SK-N-SH treated with all-trans-retinoic acid at 6 μM for 48 hours (cell line): ENCODE measurements around the gene KDM4C.
A peak's percentile ranks its signal among the peaks of the same experiment; 100 is the strongest.

ENCODE experiments used
- ATAC-seq: fragments of 200-7000 bp; cut with Tn5 transposase; 3 replicates; pipeline ENCODE4 v1.9.1; 2020; ENCODE audit warnings: mild to moderate bottlenecking, moderate library complexity
- BACH2 ChIP-seq: fragments of 250-450 bp; sonication (Bioruptor Pico); IDR thresholded peaks from 2 replicates; pipeline ENCODE4 v1.9.0; 2021; ENCODE audit warnings: mild to moderate bottlenecking, borderline replicate concordance
- CREB5 ChIP-seq: fragments of 250-450 bp; sonication (Bioruptor Pico); IDR thresholded peaks from 2 replicates; pipeline ENCODE4 v1.5.1; 2020; ENCODE audit warnings: low read depth, mild to moderate bottlenecking, moderate library complexity
- CSRNP3 ChIP-seq: fragments of 250-450 bp; sonication (Bioruptor Pico); IDR thresholded peaks from 2 replicates; pipeline ENCODE4 v1.5.1; 2021; ENCODE audit warnings: mild to moderate bottlenecking, moderate library complexity
- ESRRG ChIP-seq: fragments of 250-450 bp; sonication (Bioruptor Pico); IDR thresholded peaks from 2 replicates; pipeline ENCODE4 v1.6.1; 2021; ENCODE audit warnings: mild to moderate bottlenecking
- GLIS3 ChIP-seq: fragments of 250-450 bp; sonication (Bioruptor Pico); IDR thresholded peaks from 2 replicates; pipeline ENCODE4 v1.5.0; 2020; ENCODE audit warnings: mild to moderate bottlenecking, moderate library complexity
- ISL1 ChIP-seq: fragments of 250-450 bp; sonication (Bioruptor Pico); IDR thresholded peaks from 2 replicates; pipeline ENCODE4 v2.1.2; 2022; ENCODE audit warnings: mild to moderate bottlenecking, moderate library complexity
- OSR1 ChIP-seq: fragments of 250-450 bp; sonication (Bioruptor Pico); IDR thresholded peaks from 2 replicates; pipeline ENCODE4 v1.8.0; 2022; ENCODE audit warnings: moderate library complexity, mild to moderate bottlenecking, inconsistent platforms
- PATZ1 ChIP-seq: fragments of 250-450 bp; sonication (Bioruptor Pico); IDR thresholded peaks from 2 replicates; pipeline ENCODE4 v1.8.0; 2020; ENCODE audit warnings: mild to moderate bottlenecking, moderate library complexity, borderline replicate concordance
- POU6F1 ChIP-seq: fragments of 250-450 bp; sonication (Bioruptor Pico); IDR thresholded peaks from 2 replicates; pipeline ENCODE4 v1.8.0; 2021; ENCODE audit warnings: low read depth, mild to moderate bottlenecking, moderate library complexity, borderline replicate concordance
- RARB ChIP-seq: fragments of 250-450 bp; sonication (Bioruptor Pico); IDR thresholded peaks from 2 replicates; pipeline ENCODE4 v1.8.0; 2021; ENCODE audit warnings: mild to moderate bottlenecking, moderate library complexity
- SNAI2 ChIP-seq: fragments of 250-450 bp; sonication (Bioruptor Pico); IDR thresholded peaks from 2 replicates; pipeline ENCODE4 v1.5.0; 2020; ENCODE audit warnings: mild to moderate bottlenecking, moderate library complexity
- TCF4 ChIP-seq: fragments of 250-450 bp; sonication (Bioruptor Pico); IDR thresholded peaks from 2 replicates; pipeline ENCODE4 v1.8.0; 2021; ENCODE audit warnings: mild to moderate bottlenecking, moderate library complexity, borderline replicate concordance
- TOX ChIP-seq: fragments of 250-450 bp; sonication (Bioruptor Pico); IDR thresholded peaks from 2 replicates; pipeline ENCODE4 v1.8.0; 2021; ENCODE audit warnings: mild to moderate bottlenecking, moderate library complexity, borderline replicate concordance
- TSHZ2 ChIP-seq: fragments of 250-450 bp; sonication (Bioruptor Pico); IDR thresholded peaks from 2 replicates; pipeline ENCODE4 v1.5.0; 2020; ENCODE audit warnings: mild to moderate bottlenecking, moderate library complexity
- ZC3H10 ChIP-seq: fragments of 250-450 bp; sonication (Bioruptor Pico); IDR thresholded peaks from 2 replicates; pipeline ENCODE4 v1.5.1; 2021; ENCODE audit warnings: mild to moderate bottlenecking, moderate library complexity
- ZFP3 ChIP-seq: fragments of 250-450 bp; sonication (Bioruptor Pico); IDR thresholded peaks from 2 replicates; pipeline ENCODE4 v1.5.0; 2020; ENCODE audit warnings: mild to moderate bottlenecking, moderate library complexity
- ZFP30 ChIP-seq: fragments of 450-650 bp; formaldehyde crosslinking; IDR thresholded peaks from 2 replicates; pipeline ENCODE4 v1.5.0; 2022; ENCODE audit warnings: mild to moderate bottlenecking, moderate library complexity
- ZNF565 ChIP-seq: fragments of 450-650 bp; formaldehyde crosslinking; conservative IDR thresholded peaks from 2 replicates; pipeline ENCODE4 v1.5.0; 2020; ENCODE audit warnings: low read depth, mild to moderate bottlenecking, moderate library complexity
- ZNF70 ChIP-seq: fragments of 450-650 bp; formaldehyde crosslinking; IDR thresholded peaks from 2 replicates; pipeline ENCODE4 v1.5.0; 2020; ENCODE audit warnings: mild to moderate bottlenecking, moderate library complexity

Gene KDM4C

GRCh38 chr9:6838158-6838557, 80.4 kb downstream of the KDM4C start:
- TF ChIP-seq ISL1 (peak; percentile 62; the same call in 1 of the 2 replicates), GLIS3 (no peak), ESRRG (CRISPR knock-in tag) (no peak), BACH2 (CRISPR knock-in tag) (no peak), TSHZ2 (CRISPR knock-in tag) (no peak), CSRNP3 (CRISPR knock-in tag) (no peak), ZC3H10 (CRISPR knock-in tag) (no peak), CREB5 (no peak)
- ATAC-seq, result no peak

GRCh38 chr9:6842584-6842947, 84.8 kb downstream of the KDM4C start:
- peak; percentile 40 for ATAC-seq
- TF ChIP-seq PATZ1 (CRISPR knock-in tag) (no peak), CREB5 (no peak), GLIS3 (no peak), ZFP30 (CRISPR knock-in tag) (no peak), OSR1 (CRISPR knock-in tag) (no peak), ZC3H10 (CRISPR knock-in tag) (no peak), ESRRG (CRISPR knock-in tag) (no peak), ZNF565 (no peak), RARB (CRISPR knock-in tag) (no peak), SNAI2 (no peak), POU6F1 (no peak)

GRCh38 chr9:6843742-6844141, 86.0 kb downstream of the KDM4C start:
- TF ChIP-seq ZFP3 (CRISPR knock-in tag), result no peak
- TF ChIP-seq POU6F1, result no peak
- no peak for TF ChIP-seq SNAI2
- no peak for TF ChIP-seq ZNF70 (CRISPR knock-in tag)
- TF ChIP-seq CSRNP3 (CRISPR knock-in tag), result no peak
- TF ChIP-seq ZC3H10 (CRISPR knock-in tag), result no peak
- no peak for TF ChIP-seq GLIS3
- TF ChIP-seq ZFP30 (CRISPR knock-in tag), result no peak
- TF ChIP-seq OSR1 (CRISPR knock-in tag), result no peak
- no peak for TF ChIP-seq ESRRG (CRISPR knock-in tag)
- no peak for TF ChIP-seq TOX
- no peak for TF ChIP-seq TCF4 (CRISPR knock-in tag)
- TF ChIP-seq CREB5, result no peak
- no peak for ATAC-seq
